A549 treated with dexamethasone at 1 μM for 4 hours (cell line): ENCODE results near the gene FBXW2. TPM values are rescaled to one million over a fixed set of nuclear protein-coding genes. Genes with fewer than 3 reads are reported as not detected.

Source experiments
- total RNA-seq: library from RNA; stranded (reverse); fragments of 200-300 nt; extraction: Qiagen RNA extraction; gene quantifications from 5 replicates; pipeline ENCODE4 v1.2.3, GENCODE V29; 2022

The FBXW2 gene
- 31.7 to 44.5 TPM (median 44.2 TPM) in 5 replicates for total RNA-seq

GRCh38 chr9:120792898-120793765 lies at the start of gene FBXW2:
FBXW2 (minus strand) TSS chr9:120793416; CDS start chr9:120788258, 5,158 bp downstream.

GRCh38 chr9:120714088-120714845 lies 78.9 kb downstream of the FBXW2 start, which contains the start of gene MEGF9:
MEGF9 (minus strand) TSS chr9:120714470; CDS start chr9:120714358, 112 bp downstream.

Other genes with a start within 250 kb of the FBXW2 start
- 24.0 to 31.4 TPM (median 29.3 TPM) in 5 replicates for gene CDK5RAP2, start 213.2 kb downstream of the FBXW2 start, total RNA-seq
- gene MEGF9, start 78.9 kb downstream of the FBXW2 start, total RNA-seq = 17.3 to 24.8 TPM (median 21.1 TPM) in 5 replicates
- 29.2 to 35.2 TPM (median 33.0 TPM) in 5 replicates for gene PSMD5, start 49.5 kb upstream of the FBXW2 start, total RNA-seq
- gene PHF19, start 83.8 kb upstream of the FBXW2 start, total RNA-seq = 90.3 to 128 TPM (median 113 TPM) in 5 replicates
- 1.4 to 2.1 TPM (median 1.7 TPM) in 5 replicates for gene TRAF1, start 133.4 kb upstream of the FBXW2 start, total RNA-seq